HG03521 (cell line): ENCODE results near the gene SDR42E1.

ENCODE experiments used
- ATAC-seq: cut with Tn5 transposase; IDR thresholded peaks from one replicate; pipeline ENCODE4 v1.9.1; 2021; ENCODE audit warnings: mild to moderate bottlenecking, moderate library complexity; ENCODE audit not compliant: unreplicated experiment

Gene SDR42E1, protein sequence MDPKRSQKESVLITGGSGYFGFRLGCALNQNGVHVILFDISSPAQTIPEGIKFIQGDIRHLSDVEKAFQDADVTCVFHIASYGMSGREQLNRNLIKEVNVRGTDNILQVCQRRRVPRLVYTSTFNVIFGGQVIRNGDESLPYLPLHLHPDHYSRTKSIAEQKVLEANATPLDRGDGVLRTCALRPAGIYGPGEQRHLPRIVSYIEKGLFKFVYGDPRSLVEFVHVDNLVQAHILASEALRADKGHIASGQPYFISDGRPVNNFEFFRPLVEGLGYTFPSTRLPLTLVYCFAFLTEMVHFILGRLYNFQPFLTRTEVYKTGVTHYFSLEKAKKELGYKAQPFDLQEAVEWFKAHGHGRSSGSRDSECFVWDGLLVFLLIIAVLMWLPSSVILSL

DNA sequence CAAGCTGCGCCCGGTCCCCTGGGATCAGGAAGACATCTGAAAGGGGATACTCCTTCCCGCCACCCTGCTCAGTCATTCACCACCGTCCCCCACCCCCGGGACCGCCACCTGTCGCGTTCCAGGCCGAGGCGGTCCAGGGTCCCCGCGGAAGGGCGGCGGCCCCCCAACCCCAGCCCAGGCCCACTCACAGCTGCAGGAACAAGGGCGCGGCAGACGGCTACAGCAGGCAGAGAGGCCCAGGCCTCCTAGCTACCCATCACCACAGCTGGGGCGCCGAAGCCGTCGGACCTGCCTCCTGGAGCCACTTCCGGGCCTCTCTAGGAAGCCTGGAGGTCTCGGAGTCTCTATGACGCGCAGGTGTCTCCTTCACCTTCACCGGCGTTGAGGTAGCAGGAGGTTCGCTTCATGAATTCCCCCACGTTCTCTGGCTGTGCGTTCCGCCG lies at the start of gene SDR42E1:
SDR42E1 (minus strand) TSS at position 272 of the 443 bp plus-strand sequence. CDS start 10,612 bp downstream, outside the sequence.
- peak; percentile 95 for ATAC-seq

DNA sequence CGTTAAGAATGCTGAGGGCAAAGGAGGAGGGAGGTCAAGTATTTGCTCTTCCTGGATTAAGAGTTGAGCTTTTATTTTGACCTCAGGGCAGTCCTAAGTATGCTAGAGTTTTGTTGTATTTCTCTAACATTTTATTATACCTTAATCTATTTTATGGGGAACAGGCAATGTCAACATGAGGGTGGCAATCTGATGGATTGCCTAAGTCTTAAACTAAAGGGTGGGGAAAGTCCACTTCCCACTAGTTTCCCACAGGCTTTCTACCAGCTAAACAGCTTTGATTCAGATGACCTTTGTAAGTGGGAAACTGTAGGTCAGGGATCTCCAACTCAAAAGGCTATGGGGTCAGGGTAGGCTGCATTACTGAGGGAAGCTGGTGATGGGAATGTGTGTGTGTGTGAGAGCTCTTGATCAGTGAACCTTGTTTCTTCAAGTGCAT lies 48.7 kb upstream of the SDR42E1 start:
- no peak for ATAC-seq

DNA sequence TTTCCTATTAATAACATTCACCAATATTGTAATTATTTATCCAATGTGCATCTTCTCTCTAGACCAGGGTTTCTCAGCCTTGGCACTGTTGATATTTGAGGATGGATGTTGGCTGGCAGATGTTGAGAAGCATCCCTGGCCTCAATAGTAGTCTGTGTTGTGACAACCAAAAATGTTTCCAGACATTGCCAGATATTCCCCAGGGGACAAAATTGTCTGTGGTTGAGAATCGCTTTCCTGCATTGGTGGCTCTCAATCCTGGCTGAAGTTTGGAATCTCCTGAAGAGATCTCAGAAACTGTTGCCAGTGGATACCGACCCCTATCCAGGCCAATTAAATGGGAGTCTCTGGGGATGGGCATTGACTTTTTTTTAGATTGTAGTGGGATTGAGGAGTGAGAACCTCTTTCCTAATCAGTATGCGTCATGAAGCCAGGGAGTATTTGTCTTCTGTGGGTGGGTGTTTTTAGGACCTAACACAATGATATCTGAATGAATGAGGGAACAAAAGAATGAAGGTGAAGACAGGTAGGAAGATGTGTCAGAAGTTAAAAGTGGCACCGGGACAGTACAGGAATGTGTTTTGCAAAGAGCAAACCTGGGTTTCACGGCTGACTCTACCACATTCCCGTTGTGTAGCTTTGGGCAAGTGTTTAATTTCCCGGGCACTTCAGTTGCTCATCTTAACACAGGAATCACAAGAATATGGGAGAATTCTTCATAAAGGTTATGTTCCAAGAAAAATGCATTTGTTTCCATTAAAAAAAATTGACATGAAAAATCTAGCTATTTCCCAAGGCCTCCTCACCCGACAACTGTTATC lies 48.1 kb upstream of the SDR42E1 start:
- ATAC-seq: no peak

DNA sequence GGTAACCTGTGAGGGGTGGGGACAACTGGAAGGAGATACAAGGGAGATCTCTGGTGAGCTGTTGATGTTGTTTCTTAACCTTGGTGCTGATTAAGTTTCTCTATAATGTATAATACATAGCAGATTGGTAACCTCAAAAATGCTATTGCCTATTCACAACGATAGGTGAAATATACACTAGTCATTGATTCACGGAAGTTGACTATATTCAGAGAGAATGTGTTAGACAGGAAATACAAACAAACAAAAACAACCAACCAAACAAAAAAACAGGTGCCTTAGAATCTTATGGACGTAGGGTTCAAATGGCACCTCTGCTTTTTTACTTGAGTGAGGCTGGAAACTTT lies 45.3 kb upstream of the SDR42E1 start:
- ATAC-seq: no peak

DNA sequence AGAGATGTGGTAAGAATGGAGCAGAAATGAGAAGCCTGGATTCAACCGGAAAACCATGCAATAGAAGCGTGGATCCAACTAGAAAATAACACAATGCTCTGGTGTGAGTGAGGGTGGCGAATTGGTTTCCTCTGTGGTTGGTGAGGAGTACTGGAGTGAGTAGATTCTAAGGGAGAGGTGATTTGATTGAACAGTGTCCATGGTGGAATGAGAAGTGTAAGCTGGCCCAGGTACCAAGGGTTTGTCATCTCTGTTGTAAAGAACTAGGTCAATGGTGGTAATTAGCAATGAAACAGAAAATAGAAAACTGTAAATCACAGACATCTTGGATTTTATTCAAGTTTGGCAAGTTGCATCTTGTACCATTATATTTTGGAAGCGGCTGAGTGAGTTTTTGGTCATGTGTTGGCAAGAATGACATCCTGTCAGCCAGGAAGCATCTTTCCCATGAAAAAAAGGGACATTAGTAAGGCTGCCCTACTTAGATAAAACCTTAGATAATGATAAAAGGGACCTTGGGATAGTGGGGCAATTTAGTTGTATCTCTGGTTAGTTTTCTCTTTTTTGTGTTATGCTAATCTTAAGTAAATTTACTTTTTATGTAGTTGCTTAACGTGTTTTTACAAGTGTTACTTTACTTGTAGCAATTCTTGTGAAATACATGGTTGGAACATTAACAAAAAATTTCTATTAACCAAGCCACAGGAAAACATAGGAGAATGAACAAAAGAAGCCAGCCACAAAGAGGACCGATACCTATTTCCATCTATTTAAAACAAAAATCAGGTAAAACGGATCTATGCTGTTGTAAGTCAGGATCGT lies 44.7 kb upstream of the SDR42E1 start:
- no peak for ATAC-seq

DNA sequence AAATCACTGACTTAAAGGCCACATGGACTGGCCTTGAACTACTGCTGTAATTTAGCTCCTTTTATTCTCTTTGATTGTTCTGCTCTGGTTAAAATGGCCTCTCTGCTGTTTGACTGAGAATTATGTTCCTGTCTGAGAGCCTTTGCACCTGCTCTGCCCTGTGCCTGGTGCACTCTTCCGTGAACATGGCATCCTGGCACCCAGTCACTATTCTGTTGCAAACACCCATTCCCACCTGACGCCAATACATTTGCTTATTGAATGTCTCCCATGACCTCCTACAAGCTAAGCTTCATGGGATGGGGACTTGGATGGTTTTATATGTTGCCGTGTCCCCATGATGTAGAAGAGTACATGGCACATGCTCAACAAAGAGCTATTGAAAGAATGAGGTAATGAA lies 43.8 kb upstream of the SDR42E1 start:
- ATAC-seq: no peak

DNA sequence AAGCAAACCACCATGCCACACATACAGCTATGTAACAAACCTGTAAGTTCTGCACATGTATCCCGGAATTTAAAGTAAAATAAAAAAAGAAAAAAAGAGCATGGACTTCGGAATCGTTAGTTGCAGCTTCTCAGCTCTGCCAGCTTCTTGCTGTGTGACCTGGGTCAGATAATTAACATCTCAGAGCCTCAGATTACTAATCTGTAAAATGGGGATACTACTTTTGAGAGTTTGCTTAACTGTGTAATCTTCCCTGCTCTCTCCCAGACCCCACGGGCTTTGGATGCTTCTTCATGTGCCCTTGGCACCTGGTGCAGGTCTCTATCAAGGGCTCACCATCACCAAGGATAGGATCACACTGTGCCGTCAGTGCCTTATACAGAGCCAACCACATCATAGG lies 40.4 kb upstream of the SDR42E1 start:
- no peak for ATAC-seq

DNA sequence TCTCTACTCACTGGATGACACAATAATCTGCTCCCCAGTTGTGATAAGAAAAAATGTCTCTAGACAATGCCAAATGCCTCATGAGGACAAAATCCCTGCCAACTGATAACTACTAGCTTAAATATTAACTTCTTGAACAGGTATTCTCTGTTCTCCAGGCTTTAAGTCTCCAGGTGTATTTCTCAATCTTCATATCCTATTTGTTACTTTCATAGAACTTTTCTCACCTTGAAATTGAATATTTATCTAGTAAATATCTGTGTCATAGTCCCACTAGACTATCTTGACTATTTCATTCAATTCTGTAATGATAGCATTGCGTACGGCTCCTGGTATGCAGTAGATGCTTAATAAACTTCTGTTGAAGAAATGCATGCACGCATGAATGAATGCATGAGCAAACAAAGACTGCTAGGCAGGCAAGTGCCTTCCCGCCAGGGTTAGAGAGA lies 39.7 kb upstream of the SDR42E1 start:
- no peak for ATAC-seq

DNA sequence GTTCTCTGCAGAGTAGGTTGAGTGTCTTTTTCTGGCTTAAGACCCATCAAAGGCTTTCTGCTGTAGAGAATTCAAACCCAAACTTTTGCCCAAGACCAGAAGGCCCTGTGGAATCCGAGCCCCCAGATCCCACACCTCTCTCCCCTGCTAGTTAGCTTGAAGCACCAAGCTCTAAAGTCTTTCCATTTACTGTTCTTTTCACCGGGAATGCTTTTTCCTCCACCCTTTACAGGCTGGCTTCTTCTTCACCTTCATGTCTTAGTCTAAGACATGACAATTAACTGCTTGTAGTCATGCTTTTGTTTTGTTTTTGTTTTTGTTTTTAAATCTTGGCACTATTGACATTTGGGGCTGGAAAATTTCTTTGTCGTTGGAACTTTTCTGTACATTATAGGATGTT lies 39.2 kb upstream of the SDR42E1 start:
- ATAC-seq: no peak

DNA sequence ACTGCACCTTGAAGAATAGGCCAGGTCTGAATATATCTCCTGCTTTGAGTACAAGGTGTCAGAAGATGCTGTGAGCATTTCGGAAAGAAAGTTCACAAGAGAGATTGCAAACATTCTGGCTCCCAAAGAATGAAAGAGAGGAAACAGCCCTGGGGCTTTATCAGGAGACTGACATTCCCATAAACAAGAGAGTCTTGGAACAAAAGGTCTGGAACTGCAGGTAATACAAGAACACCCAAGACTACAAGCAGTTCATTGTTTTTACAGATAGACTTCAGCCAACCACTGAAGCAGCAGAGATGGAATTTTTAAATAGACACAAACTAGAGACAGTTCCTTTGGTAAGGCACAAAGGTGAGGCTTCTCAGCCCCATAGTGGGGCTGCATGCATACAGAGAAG lies 38.2 kb upstream of the SDR42E1 start:
- ATAC-seq: no peak

DNA sequence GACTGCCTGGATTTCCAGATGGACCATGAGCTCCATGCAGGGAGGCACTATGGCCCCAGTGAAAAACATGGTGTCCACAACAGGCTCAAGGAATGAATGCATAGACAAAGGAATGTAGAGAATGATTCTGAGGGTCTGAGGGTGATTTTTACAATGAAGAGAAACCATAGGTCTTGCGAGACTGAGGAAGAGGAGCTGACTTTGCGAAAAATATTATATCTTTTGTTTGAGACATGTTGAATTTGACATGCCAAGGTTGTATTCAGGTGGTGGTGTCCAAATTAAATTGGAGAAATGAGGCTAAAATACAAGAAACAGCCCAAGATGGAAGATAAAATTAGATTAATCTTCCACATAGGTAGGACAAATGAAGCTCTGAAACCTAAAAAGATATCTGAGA lies 36.5 kb upstream of the SDR42E1 start:
- ATAC-seq: no peak

DNA sequence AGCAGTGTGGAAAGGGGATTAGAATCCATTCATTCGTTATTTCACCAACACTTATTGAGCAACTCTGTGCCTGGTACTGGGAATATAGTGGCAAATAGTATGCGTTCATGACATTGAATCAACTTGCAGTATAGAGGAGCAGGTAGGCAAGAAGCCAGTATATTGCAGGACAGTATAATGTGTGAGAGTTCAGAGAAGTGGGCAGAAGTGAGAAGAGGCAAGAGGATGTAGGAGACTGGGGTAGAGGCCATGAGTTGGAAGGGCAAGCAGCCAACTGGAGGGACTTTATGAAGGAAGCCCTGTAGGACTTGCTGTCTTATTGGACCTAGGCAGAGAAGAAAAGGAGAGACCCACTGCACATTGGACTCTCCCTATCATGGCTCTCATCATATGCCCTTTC lies 36.1 kb upstream of the SDR42E1 start:
- ATAC-seq: no peak

DNA sequence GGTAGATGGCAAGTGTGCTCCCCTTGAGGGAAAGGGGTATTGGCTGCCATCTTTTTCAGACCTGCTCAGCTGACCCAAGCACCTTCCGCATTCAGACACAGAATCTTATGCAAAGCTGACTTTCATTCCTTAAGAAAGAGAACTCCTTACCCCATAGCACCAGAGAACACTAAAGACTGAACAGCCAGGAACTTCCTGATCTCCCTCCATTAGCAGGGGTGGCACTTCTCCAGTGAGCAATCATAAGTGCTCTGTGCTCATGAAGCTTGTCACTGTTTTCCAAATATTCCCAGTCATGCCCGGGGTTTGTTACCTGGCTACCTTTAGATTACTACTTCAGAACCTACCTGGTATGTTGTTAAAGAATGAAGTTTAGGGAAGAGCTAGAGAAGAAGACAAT lies 35.7 kb upstream of the SDR42E1 start:
- ATAC-seq: no peak

DNA sequence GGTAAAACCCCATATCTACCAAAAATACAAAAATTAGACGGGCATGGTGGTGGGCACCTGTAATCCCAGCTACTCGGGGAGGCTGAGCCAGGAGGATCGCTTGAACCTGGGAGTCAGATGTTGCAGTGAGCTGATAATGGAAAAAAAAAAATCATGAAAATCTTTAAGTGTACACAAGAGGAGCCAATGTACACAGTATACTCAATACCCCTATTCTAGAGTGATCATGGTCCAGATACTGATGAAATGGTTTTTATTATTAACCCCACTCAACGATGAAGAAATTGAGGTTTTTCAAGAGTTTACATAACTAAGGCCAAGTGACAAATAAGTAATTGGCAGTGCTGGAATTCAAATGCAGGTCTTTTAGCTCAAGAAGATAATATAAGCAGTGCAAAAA lies 35.3 kb upstream of the SDR42E1 start:
- ATAC-seq: no peak

DNA sequence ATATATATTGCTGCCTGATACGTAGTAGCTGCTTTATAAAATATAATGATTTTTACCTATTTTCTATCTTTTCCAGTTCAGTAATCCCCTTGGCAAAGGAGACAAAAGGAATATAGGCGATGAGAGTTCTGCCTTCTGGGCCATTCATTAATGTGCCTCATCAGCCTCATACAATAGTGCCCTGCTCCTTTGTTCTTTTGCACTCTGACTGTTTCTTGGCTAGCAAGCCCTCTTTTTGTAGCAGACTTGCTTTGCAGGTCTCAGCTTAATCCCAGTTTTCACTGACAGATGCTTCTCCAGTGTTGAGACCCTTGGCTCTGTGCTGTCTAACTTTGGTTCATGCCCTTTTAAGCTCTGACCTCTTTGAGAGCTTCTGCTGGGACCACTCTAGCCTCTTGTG lies 34.2 kb upstream of the SDR42E1 start:
- ATAC-seq: no peak

DNA sequence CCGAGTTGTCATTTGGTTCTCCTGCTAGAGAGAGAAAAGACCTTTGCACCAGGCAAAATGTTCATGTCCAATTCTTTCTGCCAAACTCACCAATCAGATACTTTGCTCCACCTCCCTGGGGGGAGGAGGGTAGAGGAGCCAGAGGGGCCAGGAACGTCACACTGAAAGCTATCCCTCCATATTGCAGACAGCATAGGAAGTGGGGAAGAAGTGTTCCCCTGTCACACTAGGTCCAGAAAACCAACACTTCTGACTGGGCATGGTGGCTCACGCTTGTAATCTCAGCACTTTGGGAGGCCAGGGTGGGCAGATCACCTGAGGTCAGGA lies 33.3 kb upstream of the SDR42E1 start:
- no peak for ATAC-seq

DNA sequence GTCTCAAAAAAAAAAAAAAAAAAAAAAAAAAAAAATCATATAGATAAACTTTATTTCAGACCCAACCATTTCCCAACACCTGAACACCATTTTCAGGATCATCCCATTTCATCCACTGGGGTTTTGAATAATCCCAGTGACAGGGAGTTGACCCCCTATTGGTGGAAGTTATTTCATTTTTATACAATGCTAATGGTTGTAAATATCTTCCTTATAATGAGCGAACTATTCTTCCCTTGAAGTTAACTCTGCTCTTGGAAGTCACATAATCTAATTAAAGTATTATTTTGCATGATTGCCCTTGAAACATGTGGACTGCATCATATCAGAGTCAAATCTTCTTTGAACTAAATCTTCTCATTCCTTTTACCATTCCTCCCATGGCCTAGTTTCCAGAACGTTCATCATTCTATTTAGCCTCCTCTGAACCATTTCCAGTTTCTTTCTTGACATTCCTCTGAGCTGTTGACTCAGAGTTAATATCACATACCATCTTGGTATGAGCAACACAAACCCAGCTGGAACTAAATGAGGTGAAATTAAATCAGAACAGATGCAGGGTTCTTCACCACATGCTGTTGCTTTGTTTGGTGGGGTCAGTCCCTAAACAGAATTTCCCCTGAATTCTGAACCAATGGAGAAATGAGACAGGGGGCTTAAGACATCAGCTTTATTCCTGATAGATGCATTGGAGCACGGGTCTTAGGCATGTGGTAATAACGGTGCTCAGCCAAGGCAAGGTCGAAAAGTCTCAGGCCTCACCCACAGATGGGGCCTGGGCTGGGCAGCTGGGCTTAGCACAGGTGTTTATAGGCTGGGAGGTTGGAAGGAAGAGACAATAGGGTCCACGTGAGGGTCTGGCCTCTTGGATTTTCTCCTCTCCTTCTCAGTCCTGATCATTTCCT lies 32.7 kb upstream of the SDR42E1 start:
- ATAC-seq: no peak

DNA sequence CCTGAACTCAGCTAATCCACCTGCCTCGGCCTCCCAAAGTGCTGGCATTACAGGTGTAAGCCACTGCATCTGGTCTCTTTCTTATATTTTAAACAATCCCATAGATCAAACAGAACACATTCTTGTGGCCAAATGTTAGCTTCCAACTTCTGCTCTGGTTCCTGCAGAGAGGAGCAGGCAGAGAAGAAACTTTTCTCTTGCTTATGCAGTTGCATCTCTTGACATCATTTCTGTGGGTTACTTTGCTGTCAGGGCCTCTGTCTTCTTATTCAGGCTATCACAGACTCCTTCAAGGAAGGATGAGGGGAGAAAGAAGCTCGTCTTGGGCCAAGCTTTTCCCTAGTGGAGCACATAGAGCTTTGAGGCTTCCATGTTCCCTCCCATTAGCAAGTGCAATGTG lies 31.6 kb upstream of the SDR42E1 start:
- no peak for ATAC-seq

DNA sequence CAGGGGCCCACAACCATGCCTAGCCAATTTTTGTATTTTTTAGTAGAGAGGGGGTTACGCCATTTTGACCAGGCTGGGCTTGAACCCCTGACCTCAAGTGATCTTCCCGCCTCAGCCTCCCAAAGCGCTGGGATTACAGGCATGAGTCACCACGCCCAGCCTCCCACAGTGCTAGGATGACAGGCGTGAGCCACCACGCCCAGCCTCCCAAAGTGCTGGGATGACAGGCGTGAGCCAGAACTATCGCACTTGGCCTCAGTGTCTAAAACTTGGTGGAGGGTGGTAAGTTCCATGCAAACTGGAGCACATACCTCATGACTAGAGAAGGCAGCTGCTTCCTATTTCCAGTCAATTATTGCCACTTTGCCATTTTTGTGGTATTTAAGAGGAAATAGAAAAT lies 30.9 kb upstream of the SDR42E1 start:
- no peak for ATAC-seq

DNA sequence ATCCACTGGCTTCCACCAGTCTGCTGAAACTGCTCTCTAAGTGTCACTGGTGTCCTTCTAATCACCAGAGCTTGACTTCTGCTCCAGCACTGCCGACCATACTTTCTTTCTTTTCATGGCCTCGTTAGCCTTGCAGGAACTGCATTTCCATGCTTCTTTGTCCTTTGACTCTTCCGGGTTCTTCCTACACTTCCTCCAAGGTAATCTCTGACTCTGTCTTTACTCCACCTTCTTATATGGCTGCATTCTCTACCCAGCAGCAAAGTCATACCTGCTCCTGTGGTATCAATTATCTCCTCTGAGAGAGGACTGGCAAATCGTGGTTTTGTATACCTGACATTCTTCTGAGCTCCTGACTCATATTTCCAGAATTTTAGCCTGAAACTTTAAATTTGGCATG lies 30.3 kb upstream of the SDR42E1 start:
- no peak for ATAC-seq
